ENCODE results near the gene SLC43A3. TPM values are rescaled to one million over a fixed set of nuclear protein-coding genes. Genes with fewer than 3 reads are reported as not detected.
A peak's percentile ranks its signal among the peaks of the same experiment; 100 is the strongest.
"Not testable (repeated sequence)": the region's sequence is repeated elsewhere in the genome, so short reads cannot be mapped to it uniquely, and the experiment has no call there.

SLC43A3 gene
- total and polyA plus RNA-seq, 2 experiments from 2014 or later, result 19.3 to 20.7 TPM

DNA sequence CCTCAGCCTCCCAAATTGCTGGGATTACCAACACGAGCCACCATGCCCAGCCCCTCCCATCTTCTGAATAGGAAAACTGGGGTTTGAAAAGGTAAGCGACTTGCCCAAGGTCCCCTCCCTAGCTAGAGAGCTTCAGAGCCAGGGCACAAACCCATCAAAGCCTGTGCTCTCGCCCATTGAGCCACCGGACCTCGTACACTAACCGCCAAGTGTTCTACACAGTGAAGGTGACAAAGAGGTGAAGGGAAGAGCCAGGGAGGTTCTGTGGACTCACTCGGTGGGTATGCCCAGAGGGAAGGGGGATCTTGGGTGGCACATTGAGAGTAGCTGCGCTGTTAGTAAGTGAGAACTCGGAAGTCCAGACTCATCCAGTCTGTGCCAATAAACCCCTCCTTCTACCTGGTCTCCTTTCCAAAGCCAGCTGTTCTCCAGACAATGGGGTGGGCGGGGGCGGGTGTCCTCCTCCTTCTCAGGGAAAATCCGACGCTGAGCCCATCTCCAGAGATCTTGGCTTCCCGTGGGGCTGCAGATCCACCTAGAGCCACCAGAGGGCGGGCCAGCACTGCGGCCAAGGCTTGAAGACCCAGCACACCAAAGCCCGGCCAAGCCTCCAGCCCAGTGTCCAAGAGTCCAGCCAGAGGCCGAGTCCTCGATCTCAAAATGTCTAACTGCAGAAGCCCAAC lies 30.2 kb upstream of the SLC43A3 start:
- no peaks in the 10 kb centered on the region for H3K79me2 ChIP-seq
- peaks cover 34% of the 10 kb centered on the region for H3K4me1 ChIP-seq (ENCODE audit: insufficient read depth)
- no peaks in the 10 kb centered on the region for H4K20me1 ChIP-seq (ENCODE audit: insufficient read depth, poor library complexity, severe bottlenecking)
- H3K27me3 ChIP-seq, result peaks cover 45% of the 10 kb centered on the region
- H3K4me2 ChIP-seq, result peak overlapping the region; percentile 90
- peak; percentile 92 for DNase-seq (ENCODE audit: low spot score)
- no peaks in the 10 kb centered on the region for H3K36me3 ChIP-seq (replicated peaks; ENCODE audit: insufficient read depth, low read depth)
- TF ChIP-seq, protein P1, sequence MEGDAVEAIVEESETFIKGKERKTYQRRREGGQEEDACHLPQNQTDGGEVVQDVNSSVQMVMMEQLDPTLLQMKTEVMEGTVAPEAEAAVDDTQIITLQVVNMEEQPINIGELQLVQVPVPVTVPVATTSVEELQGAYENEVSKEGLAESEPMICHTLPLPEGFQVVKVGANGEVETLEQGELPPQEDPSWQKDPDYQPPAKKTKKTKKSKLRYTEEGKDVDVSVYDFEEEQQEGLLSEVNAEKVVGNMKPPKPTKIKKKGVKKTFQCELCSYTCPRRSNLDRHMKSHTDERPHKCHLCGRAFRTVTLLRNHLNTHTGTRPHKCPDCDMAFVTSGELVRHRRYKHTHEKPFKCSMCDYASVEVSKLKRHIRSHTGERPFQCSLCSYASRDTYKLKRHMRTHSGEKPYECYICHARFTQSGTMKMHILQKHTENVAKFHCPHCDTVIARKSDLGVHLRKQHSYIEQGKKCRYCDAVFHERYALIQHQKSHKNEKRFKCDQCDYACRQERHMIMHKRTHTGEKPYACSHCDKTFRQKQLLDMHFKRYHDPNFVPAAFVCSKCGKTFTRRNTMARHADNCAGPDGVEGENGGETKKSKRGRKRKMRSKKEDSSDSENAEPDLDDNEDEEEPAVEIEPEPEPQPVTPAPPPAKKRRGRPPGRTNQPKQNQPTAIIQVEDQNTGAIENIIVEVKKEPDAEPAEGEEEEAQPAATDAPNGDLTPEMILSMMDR (IDR thresholded peaks at IDR 0.05; ENCODE audit: poor library complexity), result peak; percentile 95
- no peak for TF ChIP-seq EZH2phosphoT487 (IDR thresholded peaks at IDR 0.05; ENCODE audit: low read depth, severe bottlenecking, unreplicated experiment)
- TF ChIP-seq EZH2 (IDR thresholded peaks at IDR 0.05; ENCODE audit: borderline replicate concordance), result no peak
- no peaks in the 10 kb centered on the region for H3K9me2 ChIP-seq (replicated peaks; ENCODE audit: insufficient read depth)
- WGBS (ENCODE audit: low lambda C conversion rate, missing lambda C conversion rate), result 16% methylated on average over 19 of the region's 19 CpGs
- H3K4me3 ChIP-seq, result no peak overlapping the region
- H3K27ac ChIP-seq, result no peak overlapping the region
- no peak overlapping the region for H2AFZ ChIP-seq
- no peaks in the 10 kb centered on the region for H3K9me3 ChIP-seq (ENCODE audit: low read depth)

DNA sequence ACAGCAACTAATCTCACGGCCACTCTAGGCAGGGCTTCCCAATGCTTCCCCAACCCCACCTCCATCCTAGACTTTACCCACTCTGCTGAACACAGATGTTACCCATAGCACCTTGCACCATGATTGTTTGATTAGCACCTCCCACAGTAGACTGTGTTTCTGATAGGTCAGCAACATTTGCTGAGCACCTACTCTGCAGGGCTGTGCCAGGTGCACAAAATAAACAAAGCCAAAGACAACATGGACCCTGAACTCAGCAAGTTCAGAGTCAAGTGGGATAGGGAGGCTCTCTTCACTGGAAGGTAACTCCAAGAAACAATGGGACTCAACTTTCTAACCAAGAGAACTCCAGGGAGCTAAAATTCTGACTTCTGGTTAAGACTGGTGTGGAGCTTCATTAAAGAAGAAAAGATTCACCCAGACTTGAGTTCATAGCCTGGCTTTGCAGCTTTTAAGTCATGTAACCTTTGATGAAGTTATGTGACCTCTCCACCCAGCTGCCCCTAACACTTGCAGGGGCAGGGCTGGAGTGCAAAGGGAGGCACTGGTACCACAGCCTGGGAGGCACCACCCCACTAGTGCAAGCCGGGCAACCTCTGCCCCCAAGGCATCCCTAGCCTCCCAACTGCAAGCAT lies 26.7 kb upstream of the SLC43A3 start:
- Histone ChIP-seq H3K4me3 (no peak overlapping the region), H2AFZ (no peak overlapping the region), H3K9me3 (ENCODE audit: low read depth) (no peaks in the 10 kb centered on the region), H3K4me1 (ENCODE audit: insufficient read depth) (peaks cover 18% of the 10 kb centered on the region), H3K9me2 (replicated peaks; ENCODE audit: insufficient read depth) (no peaks in the 10 kb centered on the region), H3K36me3 (replicated peaks; ENCODE audit: insufficient read depth, low read depth) (no peaks in the 10 kb centered on the region), H3K27ac (peak overlapping the region; percentile 64), H3K4me2 (peak overlapping the region; percentile 43), H4K20me1 (ENCODE audit: insufficient read depth, poor library complexity, severe bottlenecking) (no peaks in the 10 kb centered on the region), H3K79me2 (no peaks in the 10 kb centered on the region), H3K27me3 (peaks cover 12% of the 10 kb centered on the region)
- peak; percentile 60 for DNase-seq (ENCODE audit: low spot score)
- TF ChIP-seq EZH2phosphoT487 (IDR thresholded peaks at IDR 0.05; ENCODE audit: low read depth, severe bottlenecking, unreplicated experiment), result no peak
- no peak for TF ChIP-seq EZH2 (IDR thresholded peaks at IDR 0.05; ENCODE audit: borderline replicate concordance)
- TF ChIP-seq, protein P1 (IDR thresholded peaks at IDR 0.05; ENCODE audit: poor library complexity), result no peak
- 85% methylated on average over 2 of the region's 2 CpGs for WGBS (ENCODE audit: low lambda C conversion rate, missing lambda C conversion rate)

GRCh38 chr11:57446055-57446454 lies 19.1 kb upstream of the SLC43A3 start:
- Histone ChIP-seq H4K20me1 (ENCODE audit: insufficient read depth, poor library complexity, severe bottlenecking) (no peaks in the 10 kb centered on the region), H3K4me1 (ENCODE audit: insufficient read depth) (peaks cover 4% of the 10 kb centered on the region), H3K79me2 (no peaks in the 10 kb centered on the region), H3K4me3 (no peak overlapping the region), H3K9me3 (ENCODE audit: low read depth) (no peaks in the 10 kb centered on the region), H2AFZ (no peak overlapping the region), H3K27ac (no peak overlapping the region), H3K4me2 (no peak overlapping the region), H3K27me3 (no peaks in the 10 kb centered on the region), H3K9me2 (replicated peaks; ENCODE audit: insufficient read depth) (no peaks in the 10 kb centered on the region), H3K36me3 (replicated peaks; ENCODE audit: insufficient read depth, low read depth) (no peaks in the 10 kb centered on the region)
- WGBS (ENCODE audit: low lambda C conversion rate, missing lambda C conversion rate), result 77% methylated on average over 1 of the region's 1 CpG
- DNase-seq (ENCODE audit: low spot score), result no peak
- TF ChIP-seq, protein P1 (IDR thresholded peaks at IDR 0.05; ENCODE audit: poor library complexity), result no peak
- no peak for TF ChIP-seq EZH2phosphoT487 (IDR thresholded peaks at IDR 0.05; ENCODE audit: low read depth, severe bottlenecking, unreplicated experiment)
- TF ChIP-seq EZH2 (IDR thresholded peaks at IDR 0.05; ENCODE audit: borderline replicate concordance), result no peak

- H3K9me2 ChIP-seq (replicated peaks; ENCODE audit: insufficient read depth); H3K9me3 ChIP-seq (ENCODE audit: low read depth); H3K4me2 ChIP-seq; H3K79me2 ChIP-seq; H3K27me3 ChIP-seq; H4K20me1 ChIP-seq (ENCODE audit: insufficient read depth, poor library complexity, severe bottlenecking); H3K4me1 ChIP-seq (ENCODE audit: insufficient read depth); H3K36me3 ChIP-seq (replicated peaks; ENCODE audit: insufficient read depth, low read depth); DNase-seq (ENCODE audit: low spot score); H2AFZ ChIP-seq; H3K4me3 ChIP-seq: not testable (repeated sequence)
- WGBS (ENCODE audit: low lambda C conversion rate, missing lambda C conversion rate), result 88% methylated on average over 8 of the region's 9 CpGs
- H3K27ac ChIP-seq, result peak overlapping the region; percentile 66
Observed at GRCh38 chr11:57445122-57445394, 18.1 kb upstream of the SLC43A3 start.

All from hepatocyte (in vitro differentiated cells).